NCI-H1436 (cell line): ENCODE data around the gene SELENOO.

Source experiments
- DNase-seq: peaks from one replicate; lab custom pipeline; 2025; lab: John Stamatoyannopoulos, UW

Gene SELENOO

GRCh38 chr22:50255099-50255498, 54.3 kb downstream of the SELENOO start:
- DNase-seq, result no peak

- no peak for DNase-seq
Observed at GRCh38 chr22:50255607-50256006, 54.8 kb downstream of the SELENOO start.

- DNase-seq, result no peak
Observed at GRCh38 chr22:50256258-50256862, 55.5 kb downstream of the SELENOO start.

- DNase-seq, result no peak
Observed at GRCh38 chr22:50257041-50257440, 56.2 kb downstream of the SELENOO start.

GRCh38 chr22:50257451-50258360, 56.9 kb downstream of the SELENOO start:
- DNase-seq, result no peak

- DNase-seq, result no peak
Observed at GRCh38 chr22:50258361-50259292, 57.8 kb downstream of the SELENOO start.

GRCh38 chr22:50259302-50259701, 58.5 kb downstream of the SELENOO start:
- no peak for DNase-seq

GRCh38 chr22:50260434-50260800, 59.6 kb downstream of the SELENOO start:
- DNase-seq, result no peak

- peak; percentile 41 for DNase-seq
Observed at GRCh38 chr22:50260801-50261614, 60.2 kb downstream of the SELENOO start.

- no peak for DNase-seq
Observed at GRCh38 chr22:50261615-50262459, 61.0 kb downstream of the SELENOO start, which contains the start of gene MAPK12. Gene MAPK12 (minus strand): TSS chr22:50261683. CDS start chr22:50261509, 174 bp downstream.

- no peak for DNase-seq
Observed at GRCh38 chr22:50262460-50262911, 61.7 kb downstream of the SELENOO start.

- no peak for DNase-seq
Observed at GRCh38 chr22:50262973-50263617, 62.3 kb downstream of the SELENOO start.

- DNase-seq, result no peak
Observed at GRCh38 chr22:50264104-50264745, 63.4 kb downstream of the SELENOO start.

GRCh38 chr22:50264946-50265669, 64.3 kb downstream of the SELENOO start:
- no peak for DNase-seq

- DNase-seq, result no peak
Observed at GRCh38 chr22:50266994-50267393, 66.2 kb downstream of the SELENOO start.
